ENCODE results near the gene MARCO. TPM values are rescaled to one million over a fixed set of nuclear protein-coding genes. Genes with fewer than 3 reads are reported as not detected.
"Not testable (repeated sequence)": the region's sequence is repeated elsewhere in the genome, so short reads cannot be mapped to it uniquely, and the experiment has no call there.

MARCO gene
- total RNA-seq, 1 donor from 2014 or later: 0.80 TPM

DNA sequence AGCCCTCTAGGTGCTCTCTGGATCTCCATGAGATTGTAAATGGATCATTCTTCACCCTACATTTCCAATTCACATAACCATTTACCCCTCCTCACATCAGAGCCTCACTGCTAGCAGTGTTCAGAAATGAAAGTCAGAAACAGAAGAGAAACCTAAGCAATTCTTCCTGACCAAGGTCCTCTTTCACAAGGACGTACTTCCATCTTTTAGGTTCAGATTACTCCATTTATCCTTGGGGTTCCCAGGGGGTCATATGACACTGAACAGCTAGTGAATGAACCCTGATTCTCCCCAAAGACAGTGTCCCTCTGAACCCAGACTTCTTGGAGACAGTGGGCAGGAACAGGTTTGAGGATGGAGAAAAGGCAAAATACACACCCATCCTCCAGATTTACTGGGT is 12.9 kb upstream of the MARCO start:
- ATAC-seq: no peak

DNA sequence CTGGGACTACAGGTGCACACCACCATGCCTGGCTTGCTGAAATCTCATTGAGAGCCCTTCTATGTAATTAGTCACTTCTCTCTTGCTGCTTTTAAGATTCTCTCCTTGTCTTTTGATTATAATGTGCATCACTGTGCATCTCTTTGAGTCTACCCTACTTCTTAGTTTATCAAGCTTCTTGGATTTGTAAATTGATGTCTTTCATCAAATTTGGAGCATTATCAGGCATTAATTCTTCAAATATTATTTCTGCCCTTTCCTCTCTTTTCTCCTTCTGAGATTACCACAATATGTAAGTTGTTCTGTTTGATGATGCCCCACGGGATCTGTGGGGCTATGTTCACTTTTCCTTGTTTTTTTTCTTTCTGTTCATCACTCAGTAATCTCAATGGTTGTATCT is 9.0 kb upstream of the MARCO start:
- no peak for ATAC-seq

DNA sequence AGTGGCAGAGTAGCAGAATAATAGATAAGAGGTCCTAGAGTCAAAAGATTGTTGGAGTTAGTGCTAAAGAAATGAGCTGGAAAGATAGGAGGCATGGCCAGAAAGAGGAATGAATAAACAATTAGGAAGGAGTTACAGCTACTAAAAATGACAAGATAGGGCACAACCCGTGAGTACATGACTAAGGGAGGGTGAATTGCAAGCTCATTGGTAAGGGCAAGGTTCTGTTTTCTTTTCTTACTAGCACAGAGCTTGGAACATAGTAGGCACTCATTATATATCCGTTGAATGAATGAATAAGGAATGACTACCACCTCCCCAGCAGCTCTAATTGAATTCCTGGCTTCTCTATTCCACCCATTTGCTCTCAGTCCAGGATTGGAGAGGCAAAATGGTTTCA is 5.7 kb upstream of the MARCO start:
- no peak for ATAC-seq

DNA sequence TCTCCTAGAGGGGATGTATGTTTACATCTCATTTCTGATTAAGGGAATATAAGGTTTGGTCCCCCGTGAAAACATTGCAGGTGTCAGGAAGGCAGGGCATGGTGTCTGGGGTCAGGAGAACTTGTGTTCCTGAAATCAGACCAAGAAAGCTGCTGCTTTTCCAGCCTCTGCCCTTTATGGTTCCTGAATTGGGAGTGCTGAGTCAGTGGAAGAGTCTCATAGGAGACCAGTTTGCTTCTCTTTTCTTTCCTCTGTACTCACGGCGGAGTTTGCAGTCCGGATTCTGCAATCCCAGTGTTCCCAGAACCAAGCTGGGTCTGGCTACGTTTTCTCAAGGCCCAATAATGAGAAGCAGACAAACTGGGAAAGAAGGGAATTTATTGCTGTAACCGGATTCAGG is 5.1 kb upstream of the MARCO start:
- no peak for ATAC-seq

DNA sequence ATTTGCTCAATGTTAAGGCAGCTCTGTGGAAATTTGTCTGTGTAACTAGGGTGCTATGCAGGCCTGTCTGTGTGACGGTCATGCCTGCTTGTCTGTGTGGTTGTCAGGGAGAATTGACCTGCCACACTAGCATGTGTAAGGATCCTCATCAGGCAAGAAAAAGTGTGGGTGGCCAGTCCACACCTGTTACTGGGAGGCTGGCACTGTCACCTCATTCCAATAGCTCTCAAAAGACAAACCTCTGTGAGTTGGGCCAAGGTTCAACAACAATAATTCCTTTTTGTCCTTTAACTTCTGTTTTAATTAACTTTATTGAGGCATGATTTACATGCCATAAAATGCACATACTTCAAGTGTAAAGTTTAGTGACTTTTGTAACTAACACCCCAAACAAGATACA is 4.2 kb upstream of the MARCO start:
- ATAC-seq: no peak

DNA sequence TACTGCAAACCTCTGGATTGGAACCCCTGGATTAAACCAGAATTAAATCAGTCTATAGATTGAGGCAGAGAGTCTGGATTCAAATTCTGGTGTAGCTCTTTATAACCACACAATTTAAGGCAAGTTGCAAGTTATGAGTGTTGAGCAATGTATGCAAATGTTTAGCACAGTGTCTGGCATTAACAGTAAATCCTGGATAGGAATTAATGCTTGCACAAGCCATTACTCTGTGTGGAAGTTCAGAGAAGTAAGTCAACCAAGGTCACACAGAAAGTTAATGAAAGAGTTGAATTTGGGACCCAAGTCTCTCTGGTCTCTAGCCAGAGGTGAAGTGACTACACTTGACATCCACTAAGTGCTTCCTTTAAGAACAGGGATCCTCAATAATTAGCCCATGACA is 2.0 kb upstream of the MARCO start:
- no peak for ATAC-seq

DNA sequence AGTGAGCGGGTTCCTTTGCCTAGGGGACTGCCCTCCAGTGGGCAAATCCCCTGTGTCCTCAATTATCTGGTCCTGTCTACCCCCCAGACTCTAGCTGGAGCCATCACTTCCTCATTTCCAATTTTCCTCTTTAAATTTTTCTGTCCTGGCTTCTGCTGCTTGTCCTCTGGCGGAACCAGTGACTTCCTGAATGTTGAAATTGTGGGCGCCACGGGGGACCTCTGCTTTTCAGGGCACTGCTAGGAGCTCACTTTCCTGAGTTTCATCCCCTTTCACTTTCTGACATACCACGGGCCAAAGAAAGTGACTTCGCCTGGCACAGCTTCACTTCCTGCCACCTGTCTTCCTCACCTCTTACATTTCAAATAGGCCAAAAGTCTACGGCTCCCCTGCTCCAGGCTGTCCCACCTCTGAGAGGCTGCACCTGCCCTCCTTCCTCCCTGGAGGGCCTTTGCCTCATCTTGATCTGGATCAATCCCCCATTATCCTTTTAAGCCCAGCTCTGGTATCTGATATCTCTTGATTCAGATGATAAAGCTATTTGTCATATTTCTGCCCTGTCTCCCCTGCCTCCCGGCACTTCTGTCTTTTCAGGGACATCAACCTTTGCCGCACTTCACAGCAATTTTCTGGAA is 1.4 kb upstream of the MARCO start:
- no peak for ATAC-seq

DNA sequence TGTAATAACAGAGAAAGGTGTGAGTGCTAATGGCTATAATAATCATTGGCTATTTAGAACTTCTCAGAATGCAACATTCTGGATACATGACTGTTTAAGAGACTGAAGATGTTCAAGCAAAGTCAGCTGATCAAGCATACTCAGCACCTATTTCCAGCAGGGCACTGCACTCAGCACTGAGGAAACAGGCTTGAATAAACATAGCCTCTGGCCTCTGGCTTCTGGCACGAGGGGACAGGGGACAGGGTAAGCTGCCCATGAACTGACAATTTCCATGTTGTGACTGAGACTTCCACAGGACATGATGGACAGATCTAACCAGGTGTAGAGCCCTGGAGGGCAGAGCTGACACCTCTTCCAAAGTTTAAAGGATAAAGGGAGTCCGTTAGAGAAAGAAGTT is 1.3 kb downstream of the MARCO start:
- ATAC-seq: no peak

DNA sequence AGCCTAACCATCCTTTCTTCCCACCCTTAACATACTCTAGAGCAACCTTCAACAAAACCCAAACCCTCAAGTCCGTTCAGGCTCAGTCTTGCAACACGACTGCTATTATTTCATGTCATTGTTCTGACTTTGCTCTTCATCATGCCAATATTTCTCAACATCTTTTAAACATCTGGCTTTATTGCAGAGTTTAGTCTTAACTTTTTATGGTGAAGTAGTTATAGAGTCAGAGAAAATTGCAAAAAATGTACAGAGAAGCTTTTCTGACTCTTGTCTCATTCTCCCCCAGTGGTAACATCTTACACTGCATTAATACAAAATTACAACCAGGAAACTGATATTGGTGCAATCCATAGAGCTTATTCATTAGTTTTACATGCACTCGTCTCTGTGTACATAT is 3.9 kb downstream of the MARCO start:
- ATAC-seq: peak; percentile 43

DNA sequence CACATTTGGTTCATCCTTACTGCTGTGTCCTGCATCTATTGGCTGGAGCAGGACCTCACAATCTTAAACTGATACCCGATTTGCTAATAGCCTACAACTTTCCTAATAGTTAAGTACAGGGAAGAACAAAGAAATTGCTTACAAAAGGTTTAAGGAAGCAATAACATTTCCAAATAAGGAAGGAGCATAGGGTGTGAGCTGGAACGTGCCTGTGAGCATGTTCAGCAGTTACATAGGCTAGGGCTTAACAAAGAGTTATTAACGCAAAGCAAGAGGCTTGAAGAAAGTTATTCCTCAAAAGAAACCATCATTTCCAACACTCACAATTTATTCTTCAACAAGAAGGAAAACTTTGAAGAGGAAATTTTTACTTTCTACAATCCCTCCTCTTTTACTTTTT is 6.3 kb downstream of the MARCO start:
- ATAC-seq: not testable (repeated sequence)

DNA sequence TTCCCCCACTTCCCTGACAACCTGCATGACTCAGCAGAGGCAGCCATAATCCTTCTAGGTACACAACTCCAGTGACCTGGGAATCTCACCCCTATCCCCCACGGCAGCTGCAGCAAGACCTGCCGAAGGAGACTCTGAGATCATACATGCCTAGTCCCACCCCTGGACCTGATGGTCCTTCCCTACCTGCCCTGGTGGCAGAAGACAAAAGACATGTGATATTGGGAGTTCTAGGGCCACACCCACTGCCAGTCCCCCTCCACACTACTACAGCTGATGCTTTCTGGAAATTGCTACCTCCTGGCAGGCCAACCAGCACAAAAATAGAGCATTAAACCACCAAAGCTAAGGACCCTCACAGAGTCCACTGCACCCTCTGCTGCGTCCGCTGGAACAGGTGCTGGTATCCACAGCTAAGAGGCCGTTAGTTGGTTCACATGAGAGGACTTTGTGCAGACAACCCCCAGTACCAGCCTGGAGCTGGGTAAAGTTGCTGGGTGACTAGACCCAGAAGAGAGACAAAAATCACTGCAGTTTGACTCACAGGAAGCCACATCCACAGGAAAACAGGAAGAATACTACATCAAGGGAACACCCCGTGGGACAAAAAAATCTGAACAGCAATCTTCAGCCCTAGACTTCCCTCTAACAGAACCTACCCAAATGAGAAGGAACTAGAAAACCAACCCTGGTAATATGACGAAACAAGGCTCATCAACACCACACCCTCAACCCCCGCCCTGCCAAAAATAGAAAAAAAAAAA is 12.5 kb downstream of the MARCO start:
- no peak for ATAC-seq

DNA sequence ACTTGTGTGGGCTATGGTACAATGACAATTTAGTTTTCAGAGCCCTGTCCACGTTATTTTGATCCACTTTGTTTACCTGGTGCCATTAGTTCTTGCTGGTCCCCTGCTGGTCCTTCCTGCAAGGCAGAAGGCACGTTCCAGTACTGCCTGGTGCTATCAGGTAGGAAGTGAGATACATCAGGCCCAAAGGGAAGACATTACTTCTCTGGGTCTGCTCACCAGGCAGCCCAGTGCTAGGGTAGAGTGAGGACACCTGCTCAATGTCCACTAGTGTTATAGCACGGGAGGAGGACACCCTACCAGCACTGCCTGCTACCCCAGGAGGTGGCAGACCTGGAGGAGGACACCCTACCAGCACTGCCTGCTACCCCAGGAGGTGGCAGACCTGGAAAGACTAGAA is 23.7 kb downstream of the MARCO start:
- no peak for ATAC-seq

DNA sequence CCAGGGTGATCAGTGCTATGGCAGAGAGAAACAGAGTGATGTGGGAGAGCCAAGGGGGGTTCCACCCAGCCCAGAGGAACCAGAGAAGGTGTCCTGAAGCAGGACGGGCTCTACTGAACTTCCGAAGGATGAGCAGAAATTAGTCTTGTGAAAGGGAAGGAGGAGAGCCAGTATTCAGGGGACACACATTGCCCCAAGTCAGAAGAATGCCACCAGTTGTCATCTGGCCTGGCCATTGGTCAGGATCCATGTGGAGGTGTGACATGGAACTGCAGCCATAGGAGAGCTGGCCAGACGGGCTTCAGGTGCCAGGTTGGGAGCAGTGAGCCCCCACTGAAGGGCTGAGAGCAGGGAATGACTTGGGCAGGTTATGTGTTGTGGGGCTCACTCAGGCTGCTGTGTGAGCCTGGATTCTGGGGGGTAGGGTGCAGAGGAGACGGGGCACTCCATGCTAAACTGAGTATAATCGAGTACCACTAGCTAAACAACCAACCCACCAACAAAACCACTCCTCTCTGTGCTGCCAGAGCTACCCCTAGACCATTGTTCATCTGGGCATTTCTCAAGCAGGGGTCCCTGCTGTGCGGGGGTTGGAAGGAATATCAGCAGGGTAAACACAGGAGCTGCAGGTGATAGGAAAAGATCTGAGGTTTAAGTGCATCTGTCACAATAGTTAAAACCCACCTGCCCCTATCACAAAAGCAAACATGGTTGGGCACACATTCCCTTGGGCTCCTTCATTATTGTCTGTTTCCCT is 25.3 kb downstream of the MARCO start:
- no peak for ATAC-seq

DNA sequence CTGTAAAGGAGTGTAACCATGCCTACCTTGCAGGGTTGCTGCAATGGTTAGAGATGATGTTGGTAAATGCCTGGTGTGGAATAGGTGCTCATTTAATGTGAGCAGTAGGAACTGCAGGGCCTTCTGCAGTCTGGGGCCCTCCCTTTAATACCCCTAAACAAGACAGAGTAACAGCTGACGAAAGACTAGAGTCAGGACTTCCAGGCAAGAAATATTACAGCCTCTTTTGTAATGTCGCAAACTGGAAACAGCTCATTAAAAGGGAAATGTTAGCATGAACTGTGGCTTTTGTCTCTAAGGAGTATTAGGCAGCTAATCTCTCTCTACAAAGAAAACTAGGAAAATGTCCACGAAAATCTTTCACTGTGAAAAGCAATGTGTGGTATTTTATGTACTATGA is 26.0 kb downstream of the MARCO start:
- ATAC-seq: no peak

DNA sequence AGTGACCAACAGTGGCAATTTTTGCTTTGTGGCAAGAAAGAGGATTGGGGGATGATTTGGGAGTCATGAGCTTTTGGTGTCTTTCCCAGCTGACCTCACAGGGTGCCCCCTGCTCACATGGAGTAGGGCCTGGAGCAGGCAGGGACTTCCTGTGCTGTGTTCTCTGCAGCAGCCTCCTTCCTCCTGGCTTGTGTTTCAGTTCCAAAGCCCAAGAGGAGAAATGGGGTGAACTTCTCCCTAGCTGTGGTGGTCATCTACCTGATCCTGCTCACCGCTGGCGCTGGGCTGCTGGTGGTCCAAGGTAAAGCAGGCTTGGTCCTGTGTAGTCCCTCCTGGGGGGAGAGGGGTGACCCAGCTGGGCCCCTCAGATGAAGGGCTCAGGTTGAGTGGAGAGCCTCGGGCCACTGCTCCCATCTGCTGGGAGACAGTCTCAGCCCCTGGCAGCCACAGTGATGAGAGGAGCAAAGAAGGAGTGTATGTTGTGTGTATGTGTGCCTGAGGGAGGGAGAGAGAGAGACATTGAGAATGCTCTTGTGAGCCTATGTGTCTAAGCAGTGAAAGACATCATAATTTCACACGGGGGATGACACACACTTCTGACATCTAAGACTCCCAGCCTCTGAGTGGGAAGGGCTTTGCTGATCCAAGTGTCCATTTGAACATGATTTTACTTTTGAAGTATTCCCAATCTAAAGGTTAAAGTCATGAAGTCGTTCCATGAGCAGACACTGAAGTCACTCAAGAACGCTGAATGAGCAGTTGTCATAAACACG is 27.2 kb downstream of the MARCO start:
- ATAC-seq: no peak

DNA sequence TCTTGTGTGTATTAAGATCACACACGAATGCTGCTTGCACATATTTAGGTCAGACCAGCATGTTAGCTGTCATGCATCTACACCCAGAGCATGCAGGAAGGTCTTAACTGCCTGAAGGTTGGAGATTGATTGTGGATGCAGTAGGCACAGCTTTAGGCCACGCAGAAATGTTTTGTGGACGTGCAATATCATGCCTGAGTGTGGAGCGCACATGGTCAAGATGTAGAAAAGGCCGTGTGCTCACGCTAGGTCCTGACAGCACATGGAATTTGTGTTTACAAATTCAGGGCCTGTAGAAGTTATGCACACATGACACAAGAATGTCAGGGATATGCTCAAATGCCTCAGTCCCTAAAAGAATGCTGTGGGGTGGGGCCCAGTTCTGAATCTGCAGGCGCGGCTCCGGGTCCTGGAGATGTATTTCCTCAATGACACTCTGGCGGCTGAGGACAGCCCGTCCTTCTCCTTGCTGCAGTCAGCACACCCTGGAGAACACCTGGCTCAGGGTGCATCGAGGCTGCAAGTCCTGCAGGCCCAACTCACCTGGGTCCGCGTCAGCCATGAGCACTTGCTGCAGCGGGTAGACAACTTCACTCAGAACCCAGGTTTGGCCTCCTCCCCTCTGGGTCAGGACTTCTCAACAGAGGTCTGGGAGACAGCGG is 27.9 kb downstream of the MARCO start:
- ATAC-seq: peak; percentile 34

DNA sequence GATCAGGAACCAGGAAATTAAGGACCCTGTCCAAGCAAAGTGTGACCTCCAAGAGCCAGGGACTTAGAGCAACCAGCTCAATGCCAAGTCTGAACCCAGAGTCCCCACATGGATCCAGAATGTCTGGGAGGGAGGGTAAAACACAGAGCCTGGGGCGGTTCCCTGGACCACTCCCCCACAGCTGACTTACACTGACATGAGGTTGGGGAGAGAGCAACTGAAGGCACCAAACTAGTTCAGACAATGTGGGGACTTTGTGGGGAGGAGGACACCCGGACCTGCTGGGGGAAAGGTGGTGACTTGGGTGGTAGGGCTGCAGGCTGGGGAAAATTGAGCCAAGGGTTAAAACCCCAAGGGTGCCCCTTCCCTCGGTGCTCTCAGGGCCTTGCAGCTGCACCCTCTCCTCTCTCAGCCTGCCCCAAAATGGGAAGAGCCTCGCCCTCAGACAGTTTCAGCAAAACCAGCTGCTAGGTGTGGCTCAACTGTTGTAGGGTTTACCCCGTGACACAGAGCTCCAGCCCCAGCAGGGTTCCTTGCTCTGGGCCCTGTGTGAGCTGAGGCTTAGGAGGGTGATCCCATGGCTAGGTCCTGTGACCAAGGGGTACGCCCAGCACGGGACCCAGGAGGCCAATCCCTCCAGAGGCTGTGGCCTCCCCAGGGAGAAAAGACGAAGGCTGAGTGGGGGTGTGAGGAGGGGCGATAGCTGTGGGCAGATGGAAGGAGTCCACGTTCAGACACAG is 28.6 kb downstream of the MARCO start:
- ATAC-seq: peak; percentile 82

DNA sequence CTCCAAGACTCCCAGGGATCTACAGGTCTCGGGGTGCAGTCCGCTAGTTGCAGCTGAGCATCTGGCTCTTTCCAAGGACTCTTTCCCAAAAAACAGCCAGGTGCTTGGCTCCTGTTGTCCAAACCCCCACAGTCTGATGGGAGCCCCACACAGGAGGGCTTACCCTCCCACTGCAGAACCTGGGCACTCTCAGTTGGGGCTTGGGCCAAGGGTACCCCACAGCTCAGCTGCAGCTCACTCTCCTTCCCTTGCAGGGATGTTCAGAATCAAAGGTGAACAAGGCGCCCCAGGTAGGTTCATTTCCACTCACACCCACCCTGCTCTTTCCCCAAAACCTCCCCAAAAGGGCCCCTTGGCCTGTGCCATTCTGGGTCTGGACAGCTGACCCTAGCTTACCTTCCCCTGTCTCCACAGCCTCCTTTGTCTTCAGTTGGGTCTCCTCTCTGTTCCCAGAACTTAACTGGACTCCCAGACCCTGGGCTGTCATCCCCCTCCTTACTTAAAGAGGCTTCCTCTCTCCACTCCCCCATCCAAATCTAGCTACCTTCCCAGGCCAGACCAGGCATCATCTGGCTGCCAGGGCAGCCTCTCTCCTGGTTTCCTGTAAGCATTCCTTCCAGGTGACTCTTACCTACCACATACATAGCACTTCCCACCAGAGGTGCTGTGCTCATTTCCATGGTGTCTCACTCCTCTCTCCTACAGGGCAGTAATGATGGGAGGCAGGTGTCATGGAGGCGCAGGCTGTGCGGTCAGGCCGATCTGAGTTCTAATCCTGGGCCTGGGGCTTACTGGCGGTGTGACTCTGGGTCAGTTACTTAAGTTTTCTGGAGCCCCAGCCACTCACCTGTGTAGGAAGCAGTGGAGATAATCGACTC is 29.5 kb downstream of the MARCO start:
- peak; percentile 59 for ATAC-seq

DNA sequence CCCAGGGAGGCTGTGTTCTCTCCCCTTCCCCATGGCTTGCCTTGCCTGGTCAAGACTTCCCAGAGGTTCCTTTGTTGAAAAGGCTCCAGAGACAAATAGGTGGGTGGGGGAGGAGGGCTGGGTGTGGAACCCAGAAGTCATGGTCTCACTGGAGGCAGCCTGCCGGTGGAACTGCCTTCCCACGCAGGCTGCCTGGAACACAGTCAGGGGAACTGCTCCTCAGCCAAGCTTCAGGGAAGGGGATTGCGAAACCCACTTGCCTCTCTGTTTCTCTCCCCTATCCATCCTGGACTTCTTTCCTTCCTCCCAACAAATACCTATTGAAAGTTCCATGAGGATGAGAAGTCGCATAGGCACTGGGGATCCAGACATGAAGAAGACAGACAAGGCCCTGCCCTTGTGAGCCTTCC is 31.6 kb downstream of the MARCO start:
- no peak for ATAC-seq

DNA sequence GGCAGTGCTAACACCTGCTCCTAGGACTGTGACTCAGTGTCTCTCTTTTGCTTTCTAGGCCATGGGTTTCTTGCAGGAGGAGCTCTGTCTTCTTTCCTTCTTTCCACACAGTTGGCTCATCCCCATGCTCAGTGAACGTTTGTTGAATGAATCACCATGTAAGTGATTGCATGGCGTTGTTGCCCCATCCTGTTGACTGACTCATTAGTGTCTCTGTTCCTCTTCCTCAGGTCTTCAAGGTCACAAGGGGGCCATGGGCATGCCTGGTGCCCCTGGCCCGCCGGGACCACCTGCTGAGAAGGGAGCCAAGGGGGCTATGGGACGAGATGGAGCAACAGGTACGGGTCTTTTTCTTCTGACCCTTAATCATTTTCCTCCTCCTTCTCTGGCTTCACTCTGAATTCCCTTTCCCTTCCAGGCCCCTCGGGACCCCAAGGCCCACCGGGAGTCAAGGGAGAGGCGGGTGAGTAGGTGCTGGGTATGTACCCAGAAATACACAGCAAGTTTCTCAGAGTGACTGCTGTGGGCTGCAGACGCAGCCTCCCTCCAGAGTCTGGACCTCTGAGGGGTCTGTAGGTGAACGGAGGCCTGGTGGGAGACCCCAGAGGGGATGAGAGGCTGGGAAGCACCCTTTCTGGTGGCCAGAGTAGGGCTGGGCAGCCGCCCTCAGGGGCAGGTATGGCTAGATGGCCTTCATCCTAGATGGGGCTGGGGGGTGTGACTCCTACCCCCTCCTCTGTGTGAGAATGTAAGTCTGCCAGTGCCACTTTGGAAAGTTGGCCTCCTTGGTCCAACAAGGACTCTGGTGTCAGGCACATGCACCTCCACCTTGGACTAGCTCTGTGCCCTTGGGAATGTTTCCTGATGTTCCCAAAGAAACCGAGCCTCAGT is 32.4 kb downstream of the MARCO start:
- ATAC-seq: peak; percentile 77

All from esophagus mucosa (tissue), 1 donor.